ENCODE results near the gene NXN.

The NXN gene

DNA sequence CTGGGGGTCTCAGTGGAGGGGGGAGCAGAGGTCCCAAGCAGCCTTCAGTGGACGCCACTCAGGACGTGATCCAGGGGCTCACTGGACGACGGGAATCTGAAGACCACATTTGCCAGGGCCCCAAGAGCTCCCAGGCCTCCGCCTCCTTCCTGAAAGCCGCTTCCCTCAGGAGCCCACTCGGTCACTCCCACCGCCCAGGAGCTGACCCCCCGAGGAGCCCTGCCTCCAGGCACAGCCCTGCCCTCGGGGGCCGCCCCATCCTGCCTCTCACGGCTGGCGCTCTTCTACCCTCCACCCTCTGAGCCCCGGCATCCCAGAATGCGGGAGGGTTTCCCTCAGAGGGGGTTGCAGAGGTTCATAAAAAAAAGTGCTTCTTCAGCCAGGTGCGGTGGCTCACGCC lies 41.6 kb upstream of the NXN start:
- H3K27ac ChIP-seq = no peak overlapping the region
- TF ChIP-seq, protein P1, sequence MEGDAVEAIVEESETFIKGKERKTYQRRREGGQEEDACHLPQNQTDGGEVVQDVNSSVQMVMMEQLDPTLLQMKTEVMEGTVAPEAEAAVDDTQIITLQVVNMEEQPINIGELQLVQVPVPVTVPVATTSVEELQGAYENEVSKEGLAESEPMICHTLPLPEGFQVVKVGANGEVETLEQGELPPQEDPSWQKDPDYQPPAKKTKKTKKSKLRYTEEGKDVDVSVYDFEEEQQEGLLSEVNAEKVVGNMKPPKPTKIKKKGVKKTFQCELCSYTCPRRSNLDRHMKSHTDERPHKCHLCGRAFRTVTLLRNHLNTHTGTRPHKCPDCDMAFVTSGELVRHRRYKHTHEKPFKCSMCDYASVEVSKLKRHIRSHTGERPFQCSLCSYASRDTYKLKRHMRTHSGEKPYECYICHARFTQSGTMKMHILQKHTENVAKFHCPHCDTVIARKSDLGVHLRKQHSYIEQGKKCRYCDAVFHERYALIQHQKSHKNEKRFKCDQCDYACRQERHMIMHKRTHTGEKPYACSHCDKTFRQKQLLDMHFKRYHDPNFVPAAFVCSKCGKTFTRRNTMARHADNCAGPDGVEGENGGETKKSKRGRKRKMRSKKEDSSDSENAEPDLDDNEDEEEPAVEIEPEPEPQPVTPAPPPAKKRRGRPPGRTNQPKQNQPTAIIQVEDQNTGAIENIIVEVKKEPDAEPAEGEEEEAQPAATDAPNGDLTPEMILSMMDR (IDR thresholded peaks at IDR 0.05) = no peak
- no peak for TF ChIP-seq ZFX (IDR thresholded peaks at IDR 0.05; ENCODE audit: borderline replicate concordance)

DNA sequence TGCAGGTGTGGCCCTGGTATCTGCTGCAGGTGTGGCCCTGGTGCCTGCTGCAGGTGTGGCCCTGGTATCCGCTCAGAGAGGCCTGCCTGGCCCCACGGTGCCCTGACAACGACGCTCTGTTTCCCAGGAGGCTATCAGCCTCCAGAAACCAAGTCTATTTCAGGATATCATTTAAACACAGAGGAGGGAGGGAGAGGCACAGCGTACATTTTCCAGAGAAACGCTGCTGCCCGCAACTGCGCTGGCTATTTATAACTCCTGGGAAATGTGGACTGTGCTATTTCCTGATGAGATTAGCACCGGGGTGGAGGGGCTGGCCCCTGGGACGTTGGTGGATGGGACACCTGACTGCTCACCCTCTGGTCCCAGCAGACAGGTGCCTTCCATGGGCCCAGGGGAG lies 39.9 kb upstream of the NXN start:
- H3K27ac ChIP-seq = no peak overlapping the region
- TF ChIP-seq, protein P1 (IDR thresholded peaks at IDR 0.05) = no peak
- TF ChIP-seq ZFX (IDR thresholded peaks at IDR 0.05; ENCODE audit: borderline replicate concordance) = no peak

DNA sequence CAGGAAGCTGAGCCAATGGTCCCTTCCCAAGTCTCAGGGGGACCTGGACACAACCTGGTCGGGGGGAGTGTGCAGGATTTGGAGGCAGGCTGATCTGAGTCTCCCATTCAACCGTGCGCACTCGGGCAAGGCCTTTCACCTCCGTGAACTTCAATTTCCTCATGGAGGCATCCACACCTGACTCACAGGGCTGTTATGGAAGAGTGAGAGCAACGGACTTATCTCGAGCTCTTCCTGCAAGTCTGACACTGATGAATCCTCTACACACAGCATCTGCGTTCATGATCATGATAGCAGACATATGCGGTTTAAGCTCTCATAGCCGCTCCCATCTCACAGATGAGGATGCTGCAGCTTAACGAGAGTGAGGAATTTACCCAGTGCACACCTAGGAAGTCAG lies 39.0 kb upstream of the NXN start:
- H3K27ac ChIP-seq = no peak overlapping the region
- TF ChIP-seq ZFX (IDR thresholded peaks at IDR 0.05; ENCODE audit: borderline replicate concordance) = no peak
- TF ChIP-seq, protein P1 (IDR thresholded peaks at IDR 0.05) = no peak

DNA sequence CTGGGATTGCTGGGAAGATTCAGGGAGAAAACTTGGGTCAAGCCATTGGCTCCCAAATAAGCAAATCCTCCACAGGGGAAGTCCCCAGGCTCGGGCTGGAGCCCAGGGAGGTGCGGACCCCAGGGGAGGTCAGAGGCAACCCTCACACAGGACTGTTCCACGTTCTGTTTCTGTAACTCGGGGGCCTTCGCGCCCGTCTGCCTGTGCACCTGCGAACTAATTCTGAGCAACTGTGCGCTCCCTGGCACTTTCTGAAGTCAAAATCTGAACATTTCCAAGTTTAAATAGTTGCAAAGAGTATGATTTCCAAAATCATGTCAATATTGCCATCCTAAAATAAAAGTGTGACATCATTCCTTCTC lies 34.1 kb upstream of the NXN start:
- no peak overlapping the region for H3K27ac ChIP-seq
- TF ChIP-seq, protein P1 (IDR thresholded peaks at IDR 0.05) = no peak
- TF ChIP-seq ZFX (IDR thresholded peaks at IDR 0.05; ENCODE audit: borderline replicate concordance) = no peak

DNA sequence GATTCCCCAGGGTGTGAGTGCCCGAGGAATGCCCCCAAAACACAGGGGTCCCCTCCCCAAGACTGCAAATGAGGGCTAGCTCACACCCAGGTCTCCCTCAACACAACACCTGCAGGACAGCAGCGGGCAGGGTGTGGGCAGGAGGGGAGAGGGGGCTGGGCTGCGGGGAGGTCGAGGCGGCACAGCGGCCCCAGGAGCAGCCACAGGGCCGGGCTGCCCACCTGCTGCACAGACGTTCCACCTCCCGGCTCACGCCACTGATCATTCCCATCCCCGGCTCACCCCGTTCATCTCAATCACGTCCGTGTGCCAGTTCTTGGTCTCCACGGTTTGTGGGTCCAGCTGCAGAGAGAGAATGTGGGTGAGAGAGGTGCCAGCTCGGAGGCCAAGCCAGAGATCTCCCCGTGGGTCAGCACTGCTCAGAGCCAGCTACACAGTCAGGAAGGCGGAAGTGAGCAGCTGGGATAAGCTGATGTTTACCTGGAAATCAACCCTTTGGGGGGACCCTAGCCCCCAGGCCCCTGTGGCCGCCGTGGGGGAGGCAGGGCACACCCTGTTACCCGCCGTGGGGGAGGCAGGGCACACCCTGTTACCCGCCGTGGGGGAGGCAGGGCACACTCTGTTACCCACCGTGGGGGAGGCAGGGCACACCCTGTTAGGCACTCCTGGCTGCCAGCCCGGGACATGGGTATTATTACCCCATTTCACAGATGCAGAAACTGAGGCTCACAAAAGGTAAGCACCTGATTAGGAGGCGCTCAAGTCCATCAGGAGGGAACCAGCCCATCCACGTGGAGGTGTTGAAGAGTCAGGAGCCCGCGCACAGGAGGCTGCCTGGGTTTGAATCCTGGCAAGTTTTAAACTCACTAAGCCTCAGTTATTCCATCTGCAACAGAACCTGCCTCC lies 33.5 kb upstream of the NXN start:
- TF ChIP-seq, protein P1 (IDR thresholded peaks at IDR 0.05) = no peak
- TF ChIP-seq ZFX (IDR thresholded peaks at IDR 0.05; ENCODE audit: borderline replicate concordance) = no peak
- no peak overlapping the region for H3K27ac ChIP-seq

DNA sequence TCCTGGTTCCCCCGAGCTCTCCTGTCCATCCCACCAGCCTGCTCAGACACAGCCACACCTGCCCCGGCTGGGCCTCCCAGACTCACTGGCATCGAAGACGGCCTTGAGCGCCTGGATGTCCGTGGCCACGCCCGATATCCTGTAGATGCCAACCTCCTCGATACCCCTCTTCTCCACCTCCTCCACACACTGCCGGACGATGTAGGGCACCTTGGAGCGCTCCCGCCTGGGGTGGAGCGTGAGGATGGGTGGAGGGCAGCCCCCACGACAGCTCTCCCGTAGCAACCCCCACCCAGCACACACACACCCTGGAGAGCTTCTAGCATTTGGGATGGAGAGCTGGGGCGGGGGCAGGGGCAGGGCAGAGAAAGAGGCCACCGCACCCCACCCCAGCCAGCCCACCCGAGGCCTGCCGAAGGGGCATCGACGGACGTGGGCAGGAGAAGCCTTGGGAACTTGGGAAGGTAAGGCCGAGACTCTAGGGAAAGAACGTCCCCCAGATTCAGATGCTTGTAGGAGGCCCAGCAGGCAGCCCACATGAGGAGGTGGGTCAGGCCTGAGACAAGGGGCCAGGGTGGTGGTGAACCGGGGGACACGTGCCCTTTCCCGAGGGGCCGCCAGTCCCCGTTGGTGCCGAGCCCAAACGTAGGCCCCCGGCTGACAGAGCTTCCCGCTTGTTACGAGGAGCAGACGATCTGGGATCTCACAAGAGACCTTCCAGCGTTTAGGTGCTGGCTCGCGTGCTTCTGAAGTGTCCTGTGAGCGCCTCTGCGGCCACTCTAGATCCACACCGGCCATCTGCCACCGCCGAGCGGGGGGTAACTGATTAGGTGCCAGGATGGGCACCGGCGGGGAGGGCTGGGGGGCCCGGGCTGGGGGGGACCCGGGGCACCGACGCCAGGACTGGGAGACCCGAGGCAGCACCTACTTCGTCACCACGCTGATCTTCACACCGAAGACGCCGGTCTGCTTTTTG lies 32.5 kb upstream of the NXN start:
- no peak overlapping the region for H3K27ac ChIP-seq
- no peak for TF ChIP-seq ZFX (IDR thresholded peaks at IDR 0.05; ENCODE audit: borderline replicate concordance)
- TF ChIP-seq, protein P1 (IDR thresholded peaks at IDR 0.05) = no peak
